Ureter (tissue), 1 donor: Measurements from ENCODE around the gene HDAC9. TPM values are rescaled to one million over a fixed set of nuclear protein-coding genes. Genes with fewer than 3 reads are reported as not detected.

Experiments
- DNase-seq: peaks from one replicate; pipeline ENCODE4 v3.0.0-alpha.2; 2020; ENCODE audit warnings: low spot score
- total RNA-seq: library from RNA; stranded (reverse); gene quantifications from one replicate; pipeline ENCODE4 v1.2.4, GENCODE V29; 2023
- donor health status: DM: yes; HTN: yes; CAD: no.

HDAC9 gene
- total RNA-seq, 1 donor from 2014 or later: 20.0 TPM

- no peak for DNase-seq
Observed at GRCh38 chr7:18843979-18844378, 348.4 kb downstream of the HDAC9 start.

- DNase-seq: no peak
Observed at GRCh38 chr7:18844735-18845134, 349.2 kb downstream of the HDAC9 start.

GRCh38 chr7:18845700-18846099, 350.2 kb downstream of the HDAC9 start:
- no peak for DNase-seq

- DNase-seq: no peak
Observed at GRCh38 chr7:18846765-18847215, 351.2 kb downstream of the HDAC9 start.

- no peak for DNase-seq
Observed at GRCh38 chr7:18849130-18849529, 353.6 kb downstream of the HDAC9 start.

- no peak for DNase-seq
Observed at GRCh38 chr7:18855796-18856195, 360.2 kb downstream of the HDAC9 start.

GRCh38 chr7:18858232-18858631, 362.7 kb downstream of the HDAC9 start:
- no peak for DNase-seq

GRCh38 chr7:18859318-18859717, 363.8 kb downstream of the HDAC9 start:
- DNase-seq: no peak

- DNase-seq: no peak
Observed at GRCh38 chr7:18860221-18860620, 364.7 kb downstream of the HDAC9 start.

GRCh38 chr7:18861514-18862118, 366.1 kb downstream of the HDAC9 start:
- no peak for DNase-seq

- DNase-seq: no peak
Observed at GRCh38 chr7:18864967-18865366, 369.4 kb downstream of the HDAC9 start.

- DNase-seq: peak; percentile 49
Observed at GRCh38 chr7:18866359-18867036, 370.9 kb downstream of the HDAC9 start.

- no peak for DNase-seq
Observed at GRCh38 chr7:18872344-18872743, 376.8 kb downstream of the HDAC9 start.

- DNase-seq: no peak
Observed at GRCh38 chr7:18873734-18874336, 378.3 kb downstream of the HDAC9 start.

GRCh38 chr7:18874880-18875279, 379.3 kb downstream of the HDAC9 start:
- no peak for DNase-seq

- DNase-seq: no peak
Observed at GRCh38 chr7:18877874-18878273, 382.3 kb downstream of the HDAC9 start.

- DNase-seq: no peak
Observed at GRCh38 chr7:18886832-18887231, 391.3 kb downstream of the HDAC9 start.

GRCh38 chr7:18889436-18889835, 393.9 kb downstream of the HDAC9 start:
- no peak for DNase-seq

GRCh38 chr7:18890134-18890533, 394.6 kb downstream of the HDAC9 start:
- DNase-seq: no peak

GRCh38 chr7:18890885-18891621, 395.5 kb downstream of the HDAC9 start:
- no peak for DNase-seq

GRCh38 chr7:18893156-18893555, 397.6 kb downstream of the HDAC9 start:
- DNase-seq: no peak

- no peak for DNase-seq
Observed at GRCh38 chr7:18894155-18894554, 398.6 kb downstream of the HDAC9 start.

- DNase-seq: no peak
Observed at GRCh38 chr7:18895456-18895855, 399.9 kb downstream of the HDAC9 start.
